Activated T-cell treated with anti-CD3 and anti-CD28 coated beads for 4 hours (primary cell): Measurements from ENCODE around the gene SEBOX.

Experiments used
- DNase-seq: peaks from one replicate; pipeline ENCODE4 v3.0.0-alpha.2; 2020

SEBOX gene

GRCh38 chr17:28338056-28338768 is 26.8 kb downstream of the SEBOX start:
- no peak for DNase-seq

GRCh38 chr17:28335959-28336871 is 28.8 kb downstream of the SEBOX start:
- no peak for DNase-seq

DNA sequence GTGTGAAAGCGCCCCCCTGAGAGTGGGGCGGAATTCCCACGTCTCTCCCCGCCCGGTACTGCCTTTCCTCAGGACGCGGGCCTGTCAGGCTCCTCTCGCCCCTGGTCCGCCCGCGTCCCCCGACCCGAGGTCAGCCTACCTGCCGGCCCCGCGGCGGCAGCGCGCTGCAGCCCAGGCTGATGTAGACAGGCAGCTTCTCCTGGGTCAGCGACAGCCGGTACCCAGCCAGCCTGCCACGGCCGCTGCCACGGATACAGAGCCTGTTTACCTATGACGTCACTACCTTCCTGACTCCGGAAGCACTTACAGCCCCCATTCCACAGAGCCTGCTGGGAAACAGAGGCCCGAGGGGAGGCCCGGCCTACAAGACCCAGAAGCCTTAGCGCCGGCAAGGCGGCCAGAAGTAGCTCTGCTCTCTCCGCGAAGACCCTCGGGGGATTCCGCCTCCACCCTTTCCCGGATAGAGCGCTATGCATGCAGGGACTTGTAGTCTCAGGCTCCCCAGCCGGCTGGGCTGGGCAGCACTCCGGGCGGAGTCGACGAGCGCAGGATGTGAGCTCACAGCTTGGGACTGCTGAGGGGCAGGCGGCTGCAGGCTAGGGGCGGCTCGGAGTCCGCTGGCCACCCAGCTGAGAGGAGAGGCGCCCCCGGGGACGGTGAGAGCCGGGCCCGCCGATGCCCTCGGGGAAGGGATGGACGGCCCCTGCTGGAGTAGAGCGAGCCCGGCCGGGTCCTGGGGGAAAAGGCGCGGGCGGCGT is 29.6 kb downstream of the SEBOX start, which contains the start of the genes IFT20 and TNFAIP1:
IFT20 (minus strand) TSS at position 272 of the 758 bp plus-strand sequence. CDS start 3,487 bp downstream, outside the sequence.
TNFAIP1 (plus strand) TSS at position 561 of the 758 bp plus-strand sequence. CDS start 3,761 bp downstream, outside the sequence.
- peak; percentile 94 for DNase-seq

DNA sequence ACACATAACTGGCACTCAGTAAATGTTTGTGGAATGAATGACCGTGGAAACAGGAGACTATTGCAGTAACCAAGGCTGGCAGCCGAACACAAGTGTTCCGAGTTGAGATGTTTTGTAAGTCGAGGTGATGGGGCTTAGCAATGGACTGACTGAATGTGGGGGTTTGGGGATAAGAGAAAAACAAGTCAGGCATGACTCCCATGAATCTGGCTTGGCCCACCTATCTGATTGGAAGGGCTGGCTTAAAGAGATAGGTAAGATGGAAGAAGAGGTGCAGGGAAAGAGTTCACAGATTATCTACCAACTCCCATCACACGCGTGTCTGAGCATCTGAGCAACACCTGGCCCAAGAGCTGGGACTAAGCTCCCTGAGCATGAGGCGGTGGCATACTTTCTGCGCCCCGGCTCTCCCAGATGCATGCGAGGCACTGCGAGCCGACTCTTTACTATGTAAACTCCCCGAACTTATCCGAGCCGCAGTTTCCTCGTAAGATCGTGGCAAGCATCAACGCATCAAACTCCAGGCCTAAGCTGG is 30.3 kb downstream of the SEBOX start:
- DNase-seq: no peak

DNA sequence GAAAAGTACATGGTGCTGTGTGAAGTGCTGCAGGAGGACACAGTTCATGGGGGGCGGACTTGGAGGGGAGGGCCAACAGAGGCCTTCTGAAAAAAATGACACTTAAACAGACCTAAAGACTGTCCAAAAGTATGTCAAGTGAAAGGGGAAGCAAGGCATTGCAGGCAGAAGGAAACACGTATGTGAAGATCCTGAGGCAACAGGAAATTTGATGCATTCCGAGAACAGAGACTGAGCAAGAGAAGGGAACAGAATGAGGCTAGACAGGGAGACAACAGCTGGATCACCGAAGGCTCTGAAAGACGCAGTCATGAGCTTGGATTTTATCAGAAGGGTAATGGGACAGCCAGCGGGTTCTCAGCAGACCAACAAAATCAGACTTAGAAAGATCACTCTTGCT is 30.8 kb downstream of the SEBOX start:
- no peak for DNase-seq

DNA sequence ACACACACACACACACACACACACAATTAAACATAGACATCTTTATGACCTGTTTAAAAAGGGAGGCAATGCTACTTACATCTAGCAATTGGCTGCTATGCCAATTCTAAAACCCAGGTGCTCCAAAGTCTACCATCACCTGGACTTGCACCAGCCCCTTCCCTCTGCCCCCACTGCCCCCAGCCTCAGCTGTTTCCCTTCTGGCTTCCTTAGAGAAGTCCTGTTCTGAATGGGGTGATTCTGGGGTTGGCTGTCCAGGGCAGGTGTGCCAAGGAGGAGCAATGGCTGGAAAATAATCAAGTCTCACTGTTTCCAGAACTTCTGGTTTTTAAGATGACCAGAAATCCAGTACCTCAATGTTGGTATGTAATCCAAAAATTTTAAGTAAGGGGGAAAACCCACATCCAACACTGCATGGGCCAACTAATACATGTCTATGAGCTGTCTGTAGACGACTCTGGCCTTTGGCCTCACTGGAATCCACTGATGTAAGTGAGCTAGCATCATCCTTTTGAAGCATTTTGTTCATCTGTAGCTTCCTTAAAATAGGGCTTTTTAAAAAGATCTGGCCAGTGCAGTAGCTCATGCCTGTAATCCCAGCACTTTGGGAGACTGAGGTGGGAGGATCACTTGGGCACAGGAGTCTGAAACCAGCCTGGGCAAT is 31.8 kb downstream of the SEBOX start:
- no peak for DNase-seq

DNA sequence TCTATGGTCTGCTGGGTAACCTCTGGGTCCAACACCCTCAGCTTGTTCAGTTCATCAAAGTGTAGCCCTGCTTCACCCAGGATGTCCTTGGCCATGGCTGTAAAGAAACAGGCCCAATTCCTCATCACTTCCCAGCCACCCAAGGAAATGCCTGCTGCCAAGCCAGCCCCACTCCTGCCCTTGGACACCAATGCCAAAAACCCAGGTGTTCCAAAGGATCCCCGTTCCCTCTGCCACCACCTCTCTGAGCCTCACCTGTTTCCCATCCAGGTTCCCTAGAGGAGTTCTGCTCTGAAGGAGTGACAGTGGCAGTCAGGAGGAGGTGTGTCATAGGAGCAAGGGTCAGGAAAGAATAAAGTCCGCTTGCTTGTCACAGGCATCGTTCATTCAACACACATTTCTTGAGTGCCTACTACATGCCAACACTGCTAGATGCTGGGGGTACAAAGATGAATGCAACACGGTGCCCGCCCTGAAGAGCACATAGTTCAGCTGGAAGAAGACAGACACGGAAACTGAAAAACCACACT is 33.0 kb downstream of the SEBOX start:
- DNase-seq: no peak

- no peak for DNase-seq
Measured at GRCh38 chr17:28330671-28331070, 34.3 kb downstream of the SEBOX start.

DNA sequence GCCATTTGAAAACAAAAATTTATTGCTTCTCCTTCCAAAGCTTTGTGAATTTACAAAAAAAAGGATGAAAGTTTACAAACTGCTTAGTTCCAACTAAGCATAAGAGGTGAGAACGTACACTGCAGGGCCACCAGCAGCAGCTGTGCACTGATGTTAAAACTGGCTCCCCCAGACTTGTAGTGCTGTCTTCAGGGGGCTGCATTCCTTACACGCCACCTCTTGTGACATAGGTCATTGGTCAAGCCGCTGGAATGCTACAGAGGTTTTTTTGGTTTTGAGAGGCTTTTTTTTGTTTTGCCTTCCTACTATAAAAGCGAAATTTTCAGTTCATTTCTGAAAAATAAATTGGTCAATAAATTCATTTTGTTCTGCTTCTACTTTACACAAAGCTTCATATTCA is 36.7 kb downstream of the SEBOX start:
- no peak for DNase-seq

DNA sequence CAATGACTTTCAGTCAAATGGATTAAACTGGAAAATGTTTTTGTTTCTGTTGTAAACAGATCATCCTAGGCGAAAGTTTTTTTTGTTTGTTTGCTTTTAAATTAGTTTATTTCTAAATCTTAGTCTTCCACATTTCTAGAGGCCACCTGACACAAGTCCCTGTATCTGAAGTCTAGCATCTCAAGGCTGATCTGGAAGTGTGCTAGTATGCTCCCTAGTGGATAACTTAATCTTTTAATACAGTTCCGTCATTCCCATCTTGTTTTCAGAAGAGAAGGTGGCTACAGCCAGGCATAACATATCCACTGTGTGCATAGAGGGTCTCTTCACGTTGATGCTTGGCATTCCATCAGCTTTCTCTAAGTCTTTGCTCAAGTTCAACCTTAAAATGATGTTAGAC is 37.3 kb downstream of the SEBOX start:
- DNase-seq: no peak

DNA sequence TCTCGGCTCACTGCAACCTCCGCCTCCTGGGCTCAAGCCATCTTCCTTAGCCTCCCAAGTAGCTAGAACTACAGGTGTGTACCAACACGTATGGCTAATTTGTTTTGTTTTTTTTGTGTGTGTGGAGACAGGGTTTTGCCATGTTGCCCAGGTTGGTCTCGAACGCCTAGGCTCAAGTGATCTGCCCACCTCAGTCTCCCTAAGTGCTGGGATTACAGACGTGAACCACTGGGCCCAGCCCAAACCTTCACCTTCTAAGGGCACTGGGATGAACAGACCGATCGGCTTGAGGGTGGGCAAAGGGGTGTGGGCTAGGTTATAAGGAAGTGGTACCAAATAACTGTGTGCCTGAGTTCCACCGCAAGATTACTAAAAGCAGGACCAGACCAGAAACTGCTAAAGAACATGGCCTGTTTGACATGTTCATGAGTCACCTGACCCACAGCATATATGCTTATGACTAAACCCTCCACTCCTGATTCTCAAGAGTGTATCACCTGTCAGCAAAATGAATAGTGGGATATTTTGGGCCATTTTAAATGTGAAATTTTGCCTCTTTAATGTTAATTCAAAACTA is 37.9 kb downstream of the SEBOX start:
- no peak for DNase-seq

- DNase-seq: no peak
Measured at GRCh38 chr17:28326114-28326513, 38.9 kb downstream of the SEBOX start.

DNA sequence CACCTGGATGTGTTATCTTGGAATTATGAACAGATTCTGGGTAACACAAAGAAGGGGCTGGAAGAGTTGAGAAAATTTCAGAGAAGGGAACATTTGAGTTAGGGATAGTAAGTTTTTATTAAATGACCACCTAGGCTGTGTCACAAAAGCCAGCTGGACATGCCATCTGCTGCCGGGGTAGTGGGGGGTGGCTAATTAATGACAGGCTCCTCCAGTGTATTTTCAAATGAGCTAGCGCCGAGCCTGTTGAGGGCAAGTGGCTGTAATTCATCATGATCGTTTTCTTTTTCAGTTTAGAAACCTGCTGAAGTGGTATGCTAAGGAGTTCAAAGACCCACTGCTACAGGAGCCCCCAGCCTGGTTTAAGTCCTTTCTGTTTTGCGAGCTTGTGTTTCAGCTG is 39.8 kb downstream of the SEBOX start:
- no peak for DNase-seq

- DNase-seq: no peak
Measured at GRCh38 chr17:28324781-28325180, 40.2 kb downstream of the SEBOX start.

- DNase-seq: no peak
Measured at GRCh38 chr17:28324267-28324745, 40.7 kb downstream of the SEBOX start.

- no peak for DNase-seq
Measured at GRCh38 chr17:28320215-28321061, 44.6 kb downstream of the SEBOX start.

DNA sequence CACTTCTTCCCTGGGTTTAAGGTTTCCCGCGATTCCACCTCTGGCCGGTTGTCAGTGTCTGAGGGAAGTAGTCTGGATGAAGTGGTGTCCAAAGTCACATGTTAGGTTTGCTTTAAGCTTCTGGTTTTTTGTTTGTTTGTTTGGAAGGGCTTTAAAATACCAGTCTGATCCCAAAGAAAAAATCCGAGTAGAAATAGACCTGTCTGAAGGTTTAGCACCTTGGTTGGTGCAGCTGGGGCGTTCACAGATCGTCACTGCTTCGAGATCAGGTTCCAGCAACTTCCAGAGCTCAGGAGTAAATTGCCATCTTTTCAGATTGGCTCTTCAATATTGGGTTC is 45.4 kb downstream of the SEBOX start:
- DNase-seq: no peak

- DNase-seq: peak; percentile 91
Measured at GRCh38 chr17:28318759-28319597, 46.0 kb downstream of the SEBOX start, which contains the start of gene TMEM97. TMEM97 (plus strand) TSS chr17:28319200; CDS start chr17:28319240, 40 bp downstream.

DNA sequence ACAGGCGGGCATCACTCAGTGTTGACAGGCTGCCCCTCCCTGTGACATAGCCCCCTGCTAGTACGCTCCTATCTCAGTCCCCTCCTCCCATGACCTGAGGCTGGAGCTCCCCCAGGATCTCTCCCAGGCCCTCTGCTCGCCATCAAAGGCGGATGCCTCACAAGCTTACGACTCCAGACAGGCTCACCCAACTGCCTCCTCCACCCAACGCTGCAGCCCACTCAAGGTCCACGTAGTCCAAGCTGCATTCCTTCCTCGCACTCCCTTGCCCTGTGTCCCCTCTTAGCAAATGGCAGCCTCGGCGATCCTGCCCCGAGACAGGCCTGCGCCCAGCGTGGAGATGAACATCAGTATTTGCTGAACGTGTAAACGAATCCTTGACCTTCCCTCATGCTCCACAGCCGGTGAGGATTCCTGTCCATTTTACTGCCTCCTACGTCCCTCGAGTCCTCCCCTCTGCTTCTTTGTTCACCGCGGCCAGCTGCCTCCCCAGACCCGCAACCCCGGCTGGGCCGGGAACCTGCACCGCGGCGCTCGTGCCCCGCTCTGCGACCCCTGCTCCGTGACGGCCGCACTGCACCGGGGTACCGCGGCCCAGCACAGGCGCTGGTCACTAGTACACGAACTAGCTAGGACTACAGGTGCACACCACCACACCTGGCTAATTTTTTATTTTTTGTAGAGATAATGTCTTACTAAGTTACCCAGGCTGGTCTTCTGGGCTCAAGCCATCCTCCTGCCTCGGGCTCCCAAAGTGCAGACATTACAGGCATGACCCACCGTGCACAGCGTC is 46.8 kb downstream of the SEBOX start:
- DNase-seq: no peak
